Smooth muscle cell (in vitro differentiated cells): Measurements from ENCODE around the gene NUF2. TPM values are rescaled to one million over a fixed set of nuclear protein-coding genes. Genes with fewer than 3 reads are reported as not detected.

Source experiments
- DNase-seq: peaks from one replicate; lab custom pipeline; 2025; ENCODE audit not compliant: unreplicated experiment; lab: John Stamatoyannopoulos, UW
- H2AFZ ChIP-seq: fragments of 200-600 bp; sonication (generic); 2 replicates; pipeline ENCODE4 v1.6.0; 2016; ENCODE audit warnings: antibody characterized with exemption, low read depth, mild to moderate bottlenecking
- H3F3A ChIP-seq: fragments of 200-600 bp; sonication (generic); 2 replicates; pipeline ENCODE4 v1.6.0; 2017; ENCODE audit warnings: antibody characterized with exemption, low read depth
- H3K27ac ChIP-seq: fragments of 200-600 bp; sonication (generic); 2 replicates; pipeline ENCODE4 v1.5.1; 2016; ENCODE audit warnings: low read depth, mild to moderate bottlenecking
- H3K27me3 ChIP-seq: fragments of 200-600 bp; sonication (generic); 2 replicates; pipeline ENCODE4 v1.6.1; 2016; ENCODE audit warnings: low read depth, mild to moderate bottlenecking
- H3K36me3 ChIP-seq: fragments of 200-600 bp; sonication (generic); 2 replicates; pipeline ENCODE4 v1.5.1; 2016; ENCODE audit warnings: low read depth
- H3K4me1 ChIP-seq: fragments of 200-600 bp; sonication (generic); 2 replicates; pipeline ENCODE4 v1.5.1; 2016; ENCODE audit warnings: low read depth
- H3K4me2 ChIP-seq: fragments of 200-600 bp; sonication (generic); 2 replicates; pipeline ENCODE4 v1.6.0; 2016; ENCODE audit warnings: mild to moderate bottlenecking
- H3K4me3 ChIP-seq: fragments of 200-600 bp; sonication (generic); 2 replicates; pipeline ENCODE4 v1.5.1; 2016; ENCODE audit warnings: mild to moderate bottlenecking
- H3K79me2 ChIP-seq: fragments of 200-600 bp; sonication (generic); 2 replicates; pipeline ENCODE4 v1.6.0; 2016; ENCODE audit warnings: low read depth, mild to moderate bottlenecking
- H3K9ac ChIP-seq: fragments of 200-600 bp; sonication (generic); 2 replicates; pipeline ENCODE4 v1.6.0; 2016; ENCODE audit warnings: low read depth
- H3K9me3 ChIP-seq: fragments of 200-600 bp; sonication (generic); replicated peaks from 2 replicates; pipeline ENCODE4 v1.5.1; 2016; ENCODE audit warnings: low read depth
- H4K20me1 ChIP-seq: fragments of 200-600 bp; sonication (generic); 2 replicates; pipeline ENCODE4 v1.6.0; 2016; ENCODE audit warnings: low read depth
- WGBS: methylation state at CpG from one replicate; pipeline ENCODE4 v1.1.7; 2016; ENCODE audit warnings: low lambda C conversion rate; 5-methylcytosine and 5-hydroxymethylcytosine counted together
- polyA plus RNA-seq: library from polyadenylated mRNA; unstranded; fragments of >200 nt; fragmentation: Nextera tagmentation; extraction: Ambion mirVana; gene quantifications from 2 replicates; pipeline ENCODE4 v1.2.1, GENCODE V29; 2016
- total RNA-seq: library from RNA; depleted of rRNA; stranded (reverse); fragments of >200 nt; gene quantifications from 2 replicates; pipeline ENCODE4 v1.2.3, GENCODE V29; 2014
- TF ChIP-seq, protein P1 (sequence below): fragments of 200-600 bp; sonication (generic); IDR thresholded peaks from 2 replicates; pipeline ENCODE4 v1.5.1; 2017; ENCODE audit warnings: borderline replicate concordance, mild to moderate bottlenecking, antibody characterized with exemption; ENCODE audit not compliant: insufficient read depth, poor library complexity, severe bottlenecking

The NUF2 gene
- total RNA-seq: 6.2 and 9.7 TPM in 2 replicates
- polyA plus RNA-seq: 3.1 and 5.7 TPM in 2 replicates

DNA sequence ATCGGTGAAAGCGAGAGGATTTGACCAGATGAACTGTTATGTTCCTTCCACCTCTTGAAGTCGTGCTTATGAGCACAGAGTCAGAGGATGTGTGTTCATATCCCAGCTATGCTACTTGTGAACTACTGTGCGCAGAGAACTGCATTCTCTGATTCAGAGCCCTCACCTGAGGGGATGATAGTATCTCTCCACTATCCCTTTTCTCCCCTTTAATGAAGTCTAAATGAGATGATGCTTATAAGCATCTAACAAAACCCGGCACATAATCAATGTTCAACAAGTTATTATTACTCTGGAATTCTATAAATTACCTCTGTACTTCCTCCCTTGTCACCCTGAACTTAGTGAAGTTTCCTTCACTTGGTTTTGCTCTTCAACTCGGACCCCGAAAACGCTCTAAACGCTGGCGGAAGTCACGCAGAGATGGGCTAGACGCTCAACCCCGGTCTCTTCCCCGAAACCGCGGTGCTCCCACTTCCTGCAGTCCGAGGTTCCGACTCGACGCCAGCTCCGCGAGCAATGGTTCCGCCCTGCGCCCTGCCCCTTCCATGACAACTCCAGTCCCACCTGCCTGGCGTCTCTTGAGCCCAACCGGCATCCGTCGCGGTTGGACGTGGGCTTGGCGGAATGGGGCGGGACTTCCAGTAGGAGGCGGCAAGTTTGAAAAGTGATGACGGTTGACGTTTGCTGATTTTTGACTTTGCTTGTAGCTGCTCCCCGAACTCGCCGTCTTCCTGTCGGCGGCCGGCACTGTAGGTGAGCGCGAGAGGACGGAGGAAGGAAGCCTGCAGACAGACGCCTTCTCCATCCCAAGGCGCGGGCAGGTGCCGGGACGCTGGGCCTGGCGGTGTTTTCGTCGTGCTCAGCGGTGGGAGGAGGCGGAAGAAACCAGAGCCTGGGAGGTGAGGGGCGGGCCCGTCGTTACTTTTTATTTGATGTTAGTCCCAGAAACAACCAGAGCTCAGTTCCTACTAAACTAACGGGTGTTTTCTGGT, at the start of gene NUF2:
Gene NUF2 (plus strand): TSS at position 644 of the 995 bp plus-strand sequence. CDS start 4,098 bp downstream, outside the sequence.
- H3K9me3 ChIP-seq: no peaks in the 10 kb centered on the region
- peak within 1 kb of the TSS; percentile 94 for H2AFZ ChIP-seq
- H3K36me3 ChIP-seq: no peaks in the 10 kb centered on the region
- H3F3A ChIP-seq: no peaks in the 10 kb centered on the region
- no peaks in the 10 kb centered on the region for H4K20me1 ChIP-seq
- peak within 1 kb of the TSS; percentile 78 for H3K9ac ChIP-seq
- peaks cover 21% of the 10 kb centered on the region for H3K79me2 ChIP-seq
- H3K27me3 ChIP-seq: no peaks in the 10 kb centered on the region
- peak within 1 kb of the TSS; percentile 71 for H3K4me3 ChIP-seq
- peaks cover 11% of the 10 kb centered on the region for H3K4me1 ChIP-seq
- WGBS: under 1% methylated on average over 58 of the region's 58 CpGs
- H3K4me2 ChIP-seq: peak within 1 kb of the TSS; percentile 85
- peak; percentile 85 for DNase-seq
- TF ChIP-seq, protein P1, sequence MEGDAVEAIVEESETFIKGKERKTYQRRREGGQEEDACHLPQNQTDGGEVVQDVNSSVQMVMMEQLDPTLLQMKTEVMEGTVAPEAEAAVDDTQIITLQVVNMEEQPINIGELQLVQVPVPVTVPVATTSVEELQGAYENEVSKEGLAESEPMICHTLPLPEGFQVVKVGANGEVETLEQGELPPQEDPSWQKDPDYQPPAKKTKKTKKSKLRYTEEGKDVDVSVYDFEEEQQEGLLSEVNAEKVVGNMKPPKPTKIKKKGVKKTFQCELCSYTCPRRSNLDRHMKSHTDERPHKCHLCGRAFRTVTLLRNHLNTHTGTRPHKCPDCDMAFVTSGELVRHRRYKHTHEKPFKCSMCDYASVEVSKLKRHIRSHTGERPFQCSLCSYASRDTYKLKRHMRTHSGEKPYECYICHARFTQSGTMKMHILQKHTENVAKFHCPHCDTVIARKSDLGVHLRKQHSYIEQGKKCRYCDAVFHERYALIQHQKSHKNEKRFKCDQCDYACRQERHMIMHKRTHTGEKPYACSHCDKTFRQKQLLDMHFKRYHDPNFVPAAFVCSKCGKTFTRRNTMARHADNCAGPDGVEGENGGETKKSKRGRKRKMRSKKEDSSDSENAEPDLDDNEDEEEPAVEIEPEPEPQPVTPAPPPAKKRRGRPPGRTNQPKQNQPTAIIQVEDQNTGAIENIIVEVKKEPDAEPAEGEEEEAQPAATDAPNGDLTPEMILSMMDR: no peak
- H3K27ac ChIP-seq: peak within 1 kb of the TSS; percentile 51

- H3K9ac ChIP-seq: no peak overlapping the region
- no peak overlapping the region for H3K27ac ChIP-seq
- TF ChIP-seq, protein P1: no peak
- H3K79me2 ChIP-seq: no peaks in the 10 kb centered on the region
- H4K20me1 ChIP-seq: no peaks in the 10 kb centered on the region
- no peaks in the 10 kb centered on the region for H3K4me1 ChIP-seq
- H3K36me3 ChIP-seq: no peaks in the 10 kb centered on the region
- no peak overlapping the region for H3K4me3 ChIP-seq
- H3K9me3 ChIP-seq: peaks cover 12% of the 10 kb centered on the region
- no peaks in the 10 kb centered on the region for H3F3A ChIP-seq
- no peak overlapping the region for H3K4me2 ChIP-seq
- WGBS: 92% methylated on average over 2 of the region's 2 CpGs
- H3K27me3 ChIP-seq: no peaks in the 10 kb centered on the region
- H2AFZ ChIP-seq: no peak overlapping the region
- no peak for DNase-seq
Observed at GRCh38 chr1:163273766-163274441, 47.9 kb upstream of the NUF2 start.

DNA sequence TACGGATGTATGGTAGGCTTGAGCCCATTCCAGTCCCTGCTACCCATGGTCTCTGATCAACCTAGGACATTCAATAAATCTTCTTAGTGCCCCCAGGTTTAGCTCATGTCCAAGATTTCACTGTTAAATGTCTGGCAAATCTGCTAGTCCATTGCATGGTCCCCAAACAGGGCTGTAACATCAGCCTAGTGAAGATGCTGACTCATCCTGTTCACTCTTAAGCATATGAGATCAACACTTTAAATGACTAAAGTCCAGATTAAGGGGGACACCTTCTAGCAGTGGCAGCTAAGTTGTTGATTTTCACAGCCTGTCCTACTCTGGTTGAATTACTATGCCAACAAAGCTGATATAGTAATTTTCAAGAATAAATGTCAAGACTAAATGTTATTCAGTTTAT, 46.5 kb upstream of the NUF2 start:
- no peaks in the 10 kb centered on the region for H4K20me1 ChIP-seq
- no peak overlapping the region for H3K4me3 ChIP-seq
- no peak overlapping the region for H3K4me2 ChIP-seq
- TF ChIP-seq, protein P1: no peak
- H3K27ac ChIP-seq: no peak overlapping the region
- H3K9ac ChIP-seq: no peak overlapping the region
- H3K79me2 ChIP-seq: no peaks in the 10 kb centered on the region
- no peaks in the 10 kb centered on the region for H3F3A ChIP-seq
- no peak for DNase-seq
- no peaks in the 10 kb centered on the region for H3K4me1 ChIP-seq
- 95% methylated on average over 1 of the region's 1 CpG for WGBS
- no peaks in the 10 kb centered on the region for H3K27me3 ChIP-seq
- H3K36me3 ChIP-seq: no peaks in the 10 kb centered on the region
- H2AFZ ChIP-seq: no peak overlapping the region
- peaks cover 13% of the 10 kb centered on the region for H3K9me3 ChIP-seq
